ENCODE measurements around the gene STARD13.
"Not testable (repeated sequence)": the region's sequence is repeated elsewhere in the genome, so short reads cannot be mapped to it uniquely, and the experiment has no call there.

Gene STARD13

DNA sequence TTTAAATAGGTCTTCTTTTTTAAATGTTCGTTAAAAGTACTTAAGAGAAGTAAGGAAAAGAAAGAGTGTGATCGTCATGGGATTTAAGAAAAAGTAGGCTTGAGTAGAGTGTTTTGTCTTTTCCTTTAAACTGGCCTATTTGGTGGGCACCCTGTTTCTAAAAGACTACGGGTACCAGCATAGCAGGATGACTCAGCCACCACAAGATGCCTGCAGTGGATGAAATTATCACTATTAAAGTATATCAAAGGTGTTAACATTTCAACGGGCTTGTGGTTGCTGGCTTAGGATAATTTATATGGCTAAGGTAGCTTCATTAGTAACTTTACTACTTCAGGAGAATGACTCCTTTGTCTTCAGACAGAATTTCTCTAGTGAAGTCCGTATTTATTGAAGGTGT is 112.6 kb downstream of the STARD13 start:
- no peak for DNase-seq

DNA sequence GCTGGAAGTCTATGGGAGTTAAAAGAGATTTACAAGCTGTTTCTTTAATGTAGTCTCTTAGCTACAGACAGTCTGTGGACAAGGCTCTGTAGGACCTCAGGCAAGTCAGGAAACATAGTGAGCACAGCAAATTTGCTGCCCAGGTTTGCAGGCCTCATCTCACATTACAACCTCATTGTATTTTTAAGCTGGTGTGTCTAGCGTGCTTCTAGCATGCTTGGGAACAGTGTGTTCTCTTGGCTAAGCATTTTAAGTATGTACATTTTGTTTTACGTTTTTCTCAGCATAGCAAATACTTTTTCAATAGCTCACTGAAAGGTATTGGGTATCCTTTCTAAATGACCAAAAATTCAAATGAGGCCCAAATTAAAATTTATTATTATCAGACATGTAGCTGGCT is 113.2 kb downstream of the STARD13 start:
- DNase-seq: no peak

GRCh38 chr13:33169273-33169980 is 116.1 kb downstream of the STARD13 start:
- no peak for DNase-seq

GRCh38 chr13:33168321-33168960 is 117.1 kb downstream of the STARD13 start:
- DNase-seq: no peak

DNA sequence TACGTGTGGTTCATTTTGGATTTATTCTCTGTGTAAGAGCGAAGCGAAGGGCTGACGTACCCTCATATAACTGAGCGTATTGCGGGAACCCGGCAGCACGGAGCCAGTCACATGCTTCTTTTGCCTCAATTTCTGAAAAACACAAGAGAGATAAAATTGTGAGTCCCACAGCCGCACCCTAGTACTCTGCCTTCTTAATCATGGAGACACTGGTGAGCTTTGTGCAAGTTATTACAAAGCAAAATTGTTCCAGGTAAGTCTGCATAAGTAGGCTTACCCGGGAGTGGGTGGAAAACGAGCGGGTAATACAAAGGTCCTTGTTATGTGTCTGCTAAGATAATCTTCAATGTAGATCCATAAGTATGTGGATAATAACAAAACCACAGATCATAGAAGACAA is 118.1 kb downstream of the STARD13 start:
- DNase-seq: no peak

DNA sequence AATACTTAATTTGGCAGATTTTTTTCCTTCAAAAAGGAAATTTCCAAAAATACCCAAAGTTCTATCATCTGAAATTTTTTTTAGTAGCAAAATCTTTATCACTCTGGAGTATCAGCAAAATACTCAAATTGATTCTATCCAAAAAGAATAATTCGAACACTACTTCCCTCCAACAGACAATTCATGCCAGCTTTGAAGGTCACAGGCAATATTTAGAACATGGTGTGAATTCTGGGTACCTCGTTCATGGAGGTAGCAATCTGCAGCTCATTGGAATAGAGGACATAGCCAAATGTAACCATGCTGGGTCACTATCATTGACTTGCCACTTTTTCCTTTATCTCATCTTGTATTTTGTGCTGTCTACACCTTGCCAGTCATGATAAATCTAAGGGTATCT is 119.8 kb downstream of the STARD13 start:
- DNase-seq: no peak

GRCh38 chr13:33164331-33164730 is 121.2 kb downstream of the STARD13 start:
- no peak for DNase-seq

DNA sequence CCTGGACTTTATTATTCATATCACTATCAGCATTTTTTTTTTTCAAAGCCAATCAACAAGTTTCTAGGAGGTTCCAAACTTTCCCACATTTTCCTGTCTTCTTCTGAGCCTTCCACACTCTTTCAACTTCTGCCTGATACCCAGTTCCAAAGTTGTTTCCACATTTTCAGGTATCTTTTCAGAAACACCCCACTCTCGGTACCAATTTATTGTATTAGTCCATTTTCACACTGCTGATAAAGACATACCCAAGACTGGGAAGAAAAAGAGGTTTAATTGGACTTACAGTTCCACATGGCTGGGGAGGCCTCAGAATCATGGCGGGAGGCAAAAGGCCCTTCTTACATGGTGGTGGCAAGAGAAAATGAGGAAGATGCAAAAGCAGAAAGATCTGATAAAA is 122.8 kb downstream of the STARD13 start:
- not testable (repeated sequence) for DNase-seq

DNA sequence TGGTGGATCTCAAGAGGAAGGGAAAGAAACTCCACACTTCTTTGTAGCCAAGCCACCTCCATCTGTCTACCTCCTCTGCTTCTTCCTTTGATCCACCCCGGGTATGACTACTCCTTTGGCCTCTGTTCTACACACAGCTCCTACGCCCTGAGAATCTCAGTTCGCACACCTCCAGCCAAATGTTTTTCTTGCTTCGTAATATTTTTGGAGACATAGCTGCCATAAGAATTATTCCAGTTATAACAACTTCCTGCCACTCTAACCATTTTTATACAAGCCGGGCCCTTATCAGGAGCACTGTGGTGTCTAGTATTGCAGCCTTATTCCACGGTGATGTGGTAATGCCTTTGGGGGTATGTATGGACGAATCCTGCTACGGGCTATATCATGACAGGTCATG is 126.7 kb downstream of the STARD13 start:
- no peak for DNase-seq

DNA sequence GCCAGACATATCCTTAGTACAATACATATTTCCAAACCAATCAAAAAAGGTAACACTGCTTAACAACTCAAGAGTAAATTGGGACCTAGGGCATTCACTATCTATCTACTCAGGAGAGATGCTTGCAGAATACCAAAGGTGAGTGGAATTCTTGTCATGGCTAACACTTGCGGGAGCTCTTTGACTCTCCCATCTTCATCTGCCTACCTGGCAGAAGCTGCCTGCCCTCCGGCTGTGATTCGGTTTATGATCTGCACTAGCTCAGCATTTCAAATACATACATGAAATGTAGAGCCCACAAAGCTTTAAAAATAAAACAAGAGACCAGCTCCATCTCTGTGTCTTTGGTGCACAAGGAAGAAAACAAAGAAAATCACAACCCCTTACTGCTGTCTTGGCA is 127.3 kb downstream of the STARD13 start:
- no peak for DNase-seq

DNA sequence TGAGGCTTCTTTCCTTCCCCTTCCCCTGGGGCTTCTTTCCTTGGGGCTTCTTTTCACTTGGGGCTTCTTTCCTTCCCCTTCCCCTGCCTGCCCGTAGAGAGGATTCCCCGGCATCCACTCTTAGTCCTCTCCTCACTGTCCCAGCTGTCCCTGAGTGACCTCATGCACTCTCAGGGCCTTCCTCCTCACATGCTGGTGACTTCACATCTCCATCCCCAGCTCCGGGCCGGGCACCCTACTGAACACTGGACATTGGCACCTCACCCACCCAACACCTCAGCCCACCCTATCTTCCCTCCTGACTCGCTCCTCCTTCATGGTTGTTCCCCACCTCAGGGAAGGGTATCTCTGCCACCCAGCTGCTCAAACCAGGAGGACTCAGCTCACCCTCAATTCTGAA is 130.6 kb downstream of the STARD13 start:
- DNase-seq: no peak

- no peak for DNase-seq
Observed at GRCh38 chr13:33153421-33154404, 131.8 kb downstream of the STARD13 start.

- DNase-seq: no peak
Observed at GRCh38 chr13:33152389-33152788, 133.2 kb downstream of the STARD13 start.

GRCh38 chr13:33150662-33151061 is 134.9 kb downstream of the STARD13 start:
- no peak for DNase-seq

- no peak for DNase-seq
Observed at GRCh38 chr13:33150126-33150525, 135.4 kb downstream of the STARD13 start.

- no peak for DNase-seq
Observed at GRCh38 chr13:33147832-33148231, 137.7 kb downstream of the STARD13 start.

DNA sequence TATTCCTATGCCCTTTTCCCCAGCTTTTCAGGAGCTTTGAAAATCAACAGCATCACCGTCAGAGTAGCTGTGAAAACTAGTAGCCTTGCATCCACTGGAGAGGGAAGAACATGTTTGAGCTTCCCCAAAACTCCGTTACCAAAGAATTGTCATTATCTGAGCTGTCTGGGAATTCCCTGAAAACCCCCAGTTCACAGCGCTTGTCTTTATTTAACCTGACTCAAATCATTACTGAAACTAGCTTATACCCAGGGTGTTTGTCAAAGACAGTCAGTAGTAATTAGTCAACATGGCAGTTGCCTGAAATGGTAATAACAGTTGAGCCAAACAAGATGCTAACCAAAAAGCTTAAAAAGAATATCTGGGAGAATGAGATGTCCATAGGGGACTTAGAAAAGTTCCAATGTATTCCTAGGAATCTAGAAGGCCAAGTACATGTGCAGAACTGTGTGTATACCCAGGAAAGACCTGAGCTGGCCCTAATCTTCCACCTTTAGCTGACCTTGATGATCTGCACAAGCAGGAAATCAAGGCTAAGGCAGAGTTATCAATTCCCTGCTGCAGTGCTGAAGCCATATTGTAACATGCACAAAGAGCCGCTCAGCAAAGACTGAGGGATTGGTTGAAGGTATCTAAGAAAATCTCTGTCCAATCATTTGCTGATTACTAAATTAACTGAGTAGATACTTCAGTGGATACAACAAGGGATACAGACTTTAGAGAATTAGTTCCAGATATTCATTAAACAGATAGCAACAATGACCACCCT is 138.5 kb downstream of the STARD13 start:
- DNase-seq: no peak

GRCh38 chr13:33145667-33146066 is 139.9 kb downstream of the STARD13 start:
- no peak for DNase-seq

- no peak for DNase-seq
Observed at GRCh38 chr13:33144358-33144784, 141.2 kb downstream of the STARD13 start.

- DNase-seq: no peak
Observed at GRCh38 chr13:33139780-33140535, 145.6 kb downstream of the STARD13 start.

- DNase-seq: no peak
Observed at GRCh38 chr13:33139184-33139583, 146.4 kb downstream of the STARD13 start.

- DNase-seq: no peak
Observed at GRCh38 chr13:33138441-33138840, 147.1 kb downstream of the STARD13 start.
